Neural progenitor cell (in vitro differentiated cells): Measurements from ENCODE around the gene HSPG2.

Experiments used
- EZH2phosphoT487 ChIP-seq: fragments of 200-600 bp; sonication (generic); IDR thresholded peaks from 2 replicates; pipeline ENCODE4 v1.6.1; 2017; ENCODE audit warnings: antibody characterized with exemption
- TF ChIP-seq, protein P1 (sequence below): fragments of 200-600 bp; sonication (generic); IDR thresholded peaks from 2 replicates; pipeline ENCODE4 v1.5.1; 2017; ENCODE audit warnings: antibody characterized with exemption, mild to moderate bottlenecking

DNA sequence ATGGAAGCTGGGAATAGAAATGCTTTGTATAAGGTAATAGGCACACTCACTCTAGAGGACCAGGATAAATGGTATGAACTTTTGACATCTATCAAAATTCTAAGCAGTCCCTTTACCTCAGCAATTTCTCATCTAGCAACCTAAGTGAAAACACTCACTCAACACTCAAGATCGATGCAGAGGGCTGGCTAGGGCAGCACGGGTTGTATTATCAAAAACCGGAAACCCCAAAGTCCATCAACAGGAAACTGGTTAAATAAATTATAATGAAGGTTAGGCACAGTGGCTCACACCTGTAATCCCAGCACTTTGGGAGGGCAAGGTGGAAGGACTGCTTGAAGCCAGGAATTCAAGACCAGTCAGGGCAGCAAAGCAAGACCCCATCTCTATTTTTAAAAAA lies 163.5 kb downstream of the HSPG2 start:
- no peak for TF ChIP-seq EZH2phosphoT487
- TF ChIP-seq, protein P1, sequence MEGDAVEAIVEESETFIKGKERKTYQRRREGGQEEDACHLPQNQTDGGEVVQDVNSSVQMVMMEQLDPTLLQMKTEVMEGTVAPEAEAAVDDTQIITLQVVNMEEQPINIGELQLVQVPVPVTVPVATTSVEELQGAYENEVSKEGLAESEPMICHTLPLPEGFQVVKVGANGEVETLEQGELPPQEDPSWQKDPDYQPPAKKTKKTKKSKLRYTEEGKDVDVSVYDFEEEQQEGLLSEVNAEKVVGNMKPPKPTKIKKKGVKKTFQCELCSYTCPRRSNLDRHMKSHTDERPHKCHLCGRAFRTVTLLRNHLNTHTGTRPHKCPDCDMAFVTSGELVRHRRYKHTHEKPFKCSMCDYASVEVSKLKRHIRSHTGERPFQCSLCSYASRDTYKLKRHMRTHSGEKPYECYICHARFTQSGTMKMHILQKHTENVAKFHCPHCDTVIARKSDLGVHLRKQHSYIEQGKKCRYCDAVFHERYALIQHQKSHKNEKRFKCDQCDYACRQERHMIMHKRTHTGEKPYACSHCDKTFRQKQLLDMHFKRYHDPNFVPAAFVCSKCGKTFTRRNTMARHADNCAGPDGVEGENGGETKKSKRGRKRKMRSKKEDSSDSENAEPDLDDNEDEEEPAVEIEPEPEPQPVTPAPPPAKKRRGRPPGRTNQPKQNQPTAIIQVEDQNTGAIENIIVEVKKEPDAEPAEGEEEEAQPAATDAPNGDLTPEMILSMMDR: no peak
